Measurements from ENCODE around the gene GJB2.

Gene GJB2

GRCh38 chr13:20192158-20192835 is 441 bp downstream of the GJB2 start:
- no peak for DNase-seq

- DNase-seq: no peak
Measured at GRCh38 chr13:20191311-20192157, 1.2 kb downstream of the GJB2 start.

DNA sequence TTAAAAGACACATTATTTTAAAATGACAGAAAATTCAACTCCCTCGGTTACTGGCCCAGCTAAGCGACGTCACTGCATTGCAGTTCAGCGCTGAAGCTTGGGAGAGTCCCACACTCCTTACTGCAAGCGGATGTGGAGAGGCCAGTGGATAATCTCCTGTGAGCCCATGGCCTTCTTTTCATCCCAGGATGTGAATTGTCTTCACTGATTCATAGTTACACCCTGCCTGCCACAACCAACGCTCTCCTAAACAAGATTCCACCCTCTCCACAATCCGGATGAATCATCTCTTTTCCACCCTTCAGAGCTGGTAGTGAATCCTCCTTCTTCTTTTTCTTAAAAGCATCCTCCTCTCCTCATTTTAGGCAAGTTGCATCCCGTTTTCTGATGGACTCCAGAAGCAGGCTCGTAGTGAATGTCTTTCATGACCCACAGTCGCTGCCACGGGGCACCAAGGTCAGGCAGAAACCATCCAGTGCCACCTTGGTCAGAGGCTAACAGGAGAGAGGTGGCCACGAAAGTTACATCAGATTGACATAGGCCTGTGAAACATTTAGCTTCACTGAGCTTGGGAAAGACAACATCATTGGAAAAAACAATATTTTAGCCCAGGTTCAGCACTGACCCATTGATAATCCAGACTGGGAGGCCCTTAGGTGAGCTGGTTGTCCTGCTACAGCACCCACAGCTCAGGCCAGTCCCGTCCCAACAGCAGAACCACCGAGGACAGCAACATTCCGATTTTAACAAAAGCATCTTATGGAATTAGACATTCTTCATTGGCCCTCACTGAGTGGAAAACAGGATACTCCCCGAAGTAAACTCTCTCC is 2.0 kb downstream of the GJB2 start:
- DNase-seq: no peak

DNA sequence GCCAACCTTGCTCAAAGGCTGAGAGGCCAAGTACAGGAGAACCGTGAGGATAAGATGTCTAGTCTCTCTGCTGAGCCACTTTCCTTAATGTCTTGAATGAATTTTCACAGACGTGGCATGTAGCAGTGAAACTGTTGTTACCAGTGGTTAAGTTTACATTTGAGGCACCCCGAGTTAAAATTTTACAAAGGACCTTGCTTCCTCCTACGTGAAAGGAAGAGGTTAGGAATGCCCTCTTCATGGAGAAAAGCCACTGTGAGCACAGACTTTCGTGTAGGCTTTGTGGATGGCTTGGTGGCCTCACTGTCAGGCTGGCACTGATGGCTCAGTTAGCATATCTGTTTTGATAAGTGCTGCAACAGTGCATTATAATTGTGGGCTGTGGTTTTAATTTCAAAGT is 2.7 kb downstream of the GJB2 start:
- no peak for DNase-seq

GRCh38 chr13:20188667-20189553 is 3.8 kb downstream of the GJB2 start:
- DNase-seq: no peak

GRCh38 chr13:20186771-20187170 is 6.0 kb downstream of the GJB2 start:
- no peak for DNase-seq

DNA sequence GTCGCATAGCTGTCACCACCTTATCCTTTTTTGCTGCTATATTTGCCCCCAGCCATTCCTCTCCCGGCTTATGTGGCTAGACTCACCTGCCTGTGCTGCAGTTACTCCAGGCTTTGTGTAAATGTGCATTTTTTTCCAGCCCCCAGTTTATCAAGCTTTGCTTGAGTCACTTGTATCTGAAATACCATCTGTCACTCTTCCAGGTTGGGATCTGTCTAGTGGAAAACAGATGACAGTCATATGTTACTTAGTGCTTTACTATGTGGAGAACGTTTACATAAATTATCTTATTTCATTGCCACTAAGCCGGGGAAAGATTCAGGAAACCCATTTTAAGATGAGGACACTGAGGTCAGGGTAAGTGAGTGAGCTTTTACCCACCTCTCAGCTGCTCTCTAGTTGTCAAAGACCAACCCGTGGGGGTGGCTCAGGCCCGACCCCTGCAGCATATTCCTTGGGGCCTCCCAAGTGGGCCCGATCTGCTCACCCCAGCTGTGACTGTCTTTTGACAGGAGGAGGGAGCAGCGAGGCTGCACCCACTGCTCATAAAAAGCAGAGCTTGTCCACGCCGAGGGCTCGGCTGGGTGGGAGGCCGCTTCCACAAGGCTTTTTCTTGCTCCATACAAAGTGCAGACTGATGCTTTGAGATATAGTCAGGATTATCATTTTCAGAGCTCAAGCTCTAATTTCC is 7.2 kb downstream of the GJB2 start:
- DNase-seq: no peak

GRCh38 chr13:20182231-20182846 is 10.4 kb downstream of the GJB2 start:
- peak; percentile 63 for DNase-seq

DNA sequence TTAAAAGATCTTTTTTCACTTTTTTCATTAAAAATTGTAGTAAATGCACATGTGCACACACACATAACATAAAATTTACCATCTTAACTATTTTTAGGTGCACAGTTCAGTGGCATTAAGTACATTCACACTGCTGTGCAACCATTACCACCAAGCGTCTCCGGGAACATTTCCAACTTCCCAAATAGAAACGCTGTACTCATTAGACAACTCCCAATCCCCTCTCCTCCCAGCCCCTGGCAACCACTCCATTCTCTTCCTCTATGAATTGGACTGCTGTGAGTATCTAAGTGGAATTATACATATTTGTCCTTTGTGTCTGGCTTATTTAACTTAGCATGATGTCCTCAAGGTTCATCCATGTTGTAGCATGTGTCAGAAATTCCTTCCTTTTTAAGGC is 11.6 kb downstream of the GJB2 start:
- DNase-seq: no peak

- no peak for DNase-seq
Measured at GRCh38 chr13:20178156-20178555, 14.6 kb downstream of the GJB2 start.

- no peak for DNase-seq
Measured at GRCh38 chr13:20177049-20177831, 15.5 kb downstream of the GJB2 start.

- no peak for DNase-seq
Measured at GRCh38 chr13:20175907-20176652, 16.7 kb downstream of the GJB2 start.

- no peak for DNase-seq
Measured at GRCh38 chr13:20175406-20175794, 17.3 kb downstream of the GJB2 start.

- DNase-seq: peak; percentile 9
Measured at GRCh38 chr13:20174656-20175405, 17.9 kb downstream of the GJB2 start.

DNA sequence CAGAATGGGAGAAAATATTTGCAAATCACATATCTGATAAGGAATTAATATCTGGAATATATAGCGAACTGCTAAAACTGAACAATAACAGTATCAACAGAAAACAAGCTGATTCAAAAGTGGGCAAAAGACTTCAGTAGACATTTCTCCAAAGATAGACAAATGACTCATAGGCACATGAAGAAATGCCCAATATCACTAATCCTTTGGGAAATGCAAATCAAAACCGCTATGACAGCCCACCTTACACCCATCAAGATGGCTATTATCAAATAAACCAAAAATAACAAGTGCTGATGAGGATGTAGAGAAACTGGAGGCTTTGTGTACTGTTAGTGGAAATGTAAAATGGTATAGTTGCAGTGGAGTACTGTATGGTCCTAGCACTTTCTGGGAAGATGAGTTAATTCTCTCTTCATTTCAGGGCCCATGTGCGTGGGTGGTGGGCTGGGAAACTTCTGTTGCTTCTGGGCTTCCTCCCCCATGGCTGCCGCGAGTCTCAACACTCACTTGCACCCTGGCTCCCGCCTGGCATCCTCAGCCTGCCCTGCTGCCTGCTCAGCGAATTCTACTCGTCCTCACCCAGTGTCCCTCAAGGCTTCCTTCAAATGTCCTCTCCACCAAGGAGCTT is 19.5 kb downstream of the GJB2 start:
- DNase-seq: no peak

DNA sequence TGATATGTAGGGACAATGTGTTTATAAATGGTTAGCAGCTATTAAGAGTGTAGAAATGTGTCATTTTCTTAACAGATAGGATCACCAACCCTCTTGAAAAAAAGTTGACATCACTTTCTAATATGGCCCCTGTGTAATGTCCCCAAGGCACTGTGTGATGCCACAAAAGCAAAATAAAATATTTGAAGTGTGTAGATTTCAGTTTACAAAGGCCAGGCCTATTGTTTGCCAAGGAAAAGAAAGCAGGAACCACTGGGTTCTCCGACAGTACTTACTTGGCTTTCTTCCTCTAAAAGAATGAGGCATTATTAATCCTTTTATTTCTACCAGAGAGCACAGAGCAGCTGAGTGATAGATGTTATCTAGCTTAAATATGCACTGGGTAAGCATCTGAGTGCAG is 21.4 kb downstream of the GJB2 start:
- DNase-seq: no peak

- DNase-seq: no peak
Measured at GRCh38 chr13:20170921-20171320, 21.8 kb downstream of the GJB2 start.

- no peak for DNase-seq
Measured at GRCh38 chr13:20168396-20168795, 24.3 kb downstream of the GJB2 start.

All from central memory CD4-positive, alpha-beta T cell (primary cell).